ENCODE measurements around the gene SON. TPM values are rescaled to one million over a fixed set of nuclear protein-coding genes. Genes with fewer than 3 reads are reported as not detected.

The SON gene
- total RNA-seq, 1 experiment from 2014 or later = 183 TPM

DNA sequence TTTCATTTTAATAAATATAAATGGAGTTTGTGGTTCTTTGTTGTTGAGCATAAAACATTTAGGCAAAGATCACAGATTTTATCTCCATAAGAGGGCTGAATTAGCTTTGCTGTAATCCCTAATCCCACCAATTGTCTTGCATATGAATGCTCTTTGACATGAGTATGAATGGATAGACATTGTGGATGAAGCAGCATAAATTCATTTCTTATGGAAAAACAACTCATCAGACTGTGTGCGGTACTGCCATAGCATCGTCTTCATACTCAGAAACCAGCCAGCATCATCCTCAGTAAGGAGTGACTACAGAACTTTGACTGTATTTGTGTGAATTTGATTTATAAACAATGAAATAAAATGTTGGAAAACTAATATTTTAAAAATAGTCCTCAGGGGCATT lies 19.6 kb downstream of the SON start:
- H3K4me3 ChIP-seq (ENCODE audit: low read depth in 2 of 2, low read length in 2 of 2) = no peak overlapping the region
- in situ Hi-C loops (cut with HindIII; ENCODE audit: low pct_unique_long_range_greater_than_20kb, low sequenced_read_pairs) (no loop called here), intact Hi-C loops (cut with micrococcal nuclease; ENCODE audit: unreplicated experiment) (no loop called here)
- ChIA-PET CTCF (no interaction called here), POLR2A (no interaction called here)
- H3K27me3 ChIP-seq (ENCODE audit: control insufficient read depth, insufficient read depth, low read length) = no peaks in the 10 kb centered on the region
- BruUV-seq (replicated peaks) = no TSS peak
- ATAC-seq (no peak), DNase-seq (ENCODE audit: low read depth, low spot score) (no peak)
- H3K4me1 ChIP-seq (ENCODE audit: control insufficient read depth, insufficient read depth, low read length) = no peaks in the 10 kb centered on the region
- no peaks in the 10 kb centered on the region for H3K9me3 ChIP-seq (ENCODE audit: control insufficient read depth, insufficient read depth, low read depth, low read length)
- TF ChIP-seq, protein P1, sequence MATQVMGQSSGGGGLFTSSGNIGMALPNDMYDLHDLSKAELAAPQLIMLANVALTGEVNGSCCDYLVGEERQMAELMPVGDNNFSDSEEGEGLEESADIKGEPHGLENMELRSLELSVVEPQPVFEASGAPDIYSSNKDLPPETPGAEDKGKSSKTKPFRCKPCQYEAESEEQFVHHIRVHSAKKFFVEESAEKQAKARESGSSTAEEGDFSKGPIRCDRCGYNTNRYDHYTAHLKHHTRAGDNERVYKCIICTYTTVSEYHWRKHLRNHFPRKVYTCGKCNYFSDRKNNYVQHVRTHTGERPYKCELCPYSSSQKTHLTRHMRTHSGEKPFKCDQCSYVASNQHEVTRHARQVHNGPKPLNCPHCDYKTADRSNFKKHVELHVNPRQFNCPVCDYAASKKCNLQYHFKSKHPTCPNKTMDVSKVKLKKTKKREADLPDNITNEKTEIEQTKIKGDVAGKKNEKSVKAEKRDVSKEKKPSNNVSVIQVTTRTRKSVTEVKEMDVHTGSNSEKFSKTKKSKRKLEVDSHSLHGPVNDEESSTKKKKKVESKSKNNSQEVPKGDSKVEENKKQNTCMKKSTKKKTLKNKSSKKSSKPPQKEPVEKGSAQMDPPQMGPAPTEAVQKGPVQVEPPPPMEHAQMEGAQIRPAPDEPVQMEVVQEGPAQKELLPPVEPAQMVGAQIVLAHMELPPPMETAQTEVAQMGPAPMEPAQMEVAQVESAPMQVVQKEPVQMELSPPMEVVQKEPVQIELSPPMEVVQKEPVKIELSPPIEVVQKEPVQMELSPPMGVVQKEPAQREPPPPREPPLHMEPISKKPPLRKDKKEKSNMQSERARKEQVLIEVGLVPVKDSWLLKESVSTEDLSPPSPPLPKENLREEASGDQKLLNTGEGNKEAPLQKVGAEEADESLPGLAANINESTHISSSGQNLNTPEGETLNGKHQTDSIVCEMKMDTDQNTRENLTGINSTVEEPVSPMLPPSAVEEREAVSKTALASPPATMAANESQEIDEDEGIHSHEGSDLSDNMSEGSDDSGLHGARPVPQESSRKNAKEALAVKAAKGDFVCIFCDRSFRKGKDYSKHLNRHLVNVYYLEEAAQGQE (IDR thresholded peaks at IDR 0.05; ENCODE audit: insufficient read depth in 1 of 2, low read depth in 2 of 2, low read length in 1 of 2) = no peak
- TF ChIP-seq TCF7L2 (IDR thresholded peaks at IDR 0.05; ENCODE audit: low read depth, low read length) = no peak
- H3K27ac ChIP-seq (ENCODE audit: low read length) = no peak overlapping the region
- H3K36me3 ChIP-seq (ENCODE audit: control insufficient read depth, insufficient read depth, low read length) = peaks cover 80% of the 10 kb centered on the region

DNA sequence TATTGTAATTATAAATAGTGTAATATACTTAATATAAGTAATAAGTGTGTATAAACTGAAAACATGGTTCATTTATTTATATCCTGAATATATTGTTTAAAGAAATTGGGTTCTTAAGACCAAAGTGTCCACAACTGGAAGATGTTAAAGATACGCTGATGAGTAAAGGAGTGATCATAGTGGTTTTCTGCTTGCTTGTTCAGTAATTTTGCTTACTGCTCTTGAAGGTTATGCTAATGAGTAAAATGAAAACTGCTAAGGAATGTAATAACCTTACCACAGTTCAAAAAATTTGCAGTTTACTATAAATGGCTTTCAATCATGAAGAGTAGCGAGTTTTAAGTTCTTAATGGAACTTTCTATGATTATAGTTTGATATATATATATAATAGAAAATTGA lies 23.7 kb downstream of the SON start:
- H3K27me3 ChIP-seq (ENCODE audit: control insufficient read depth, insufficient read depth, low read length) = no peaks in the 10 kb centered on the region
- ChIA-PET POLR2A (no interaction called here), CTCF (no interaction called here)
- H3K4me3 ChIP-seq (ENCODE audit: low read depth in 2 of 2, low read length in 2 of 2) = no peak overlapping the region
- H3K27ac ChIP-seq (ENCODE audit: low read length) = no peak overlapping the region
- no peaks in the 10 kb centered on the region for H3K9me3 ChIP-seq (ENCODE audit: control insufficient read depth, insufficient read depth, low read depth, low read length)
- intact Hi-C loops (cut with micrococcal nuclease; ENCODE audit: unreplicated experiment) = no loop called here
- no TSS peak for BruUV-seq (replicated peaks)
- in situ Hi-C loops (cut with HindIII; ENCODE audit: low pct_unique_long_range_greater_than_20kb, low sequenced_read_pairs) = no loop called here
- DNase-seq (ENCODE audit: low read depth, low spot score) (no peak), ATAC-seq (no peak)
- peaks cover 64% of the 10 kb centered on the region for H3K36me3 ChIP-seq (ENCODE audit: control insufficient read depth, insufficient read depth, low read length)
- H3K4me1 ChIP-seq (ENCODE audit: control insufficient read depth, insufficient read depth, low read length) = no peaks in the 10 kb centered on the region; the same call in 1 of the 2 replicates
- TF ChIP-seq POLR2AphosphoS5 (IDR thresholded peaks at IDR 0.05; ENCODE audit: low read depth, low read length) (no peak), SIN3A (IDR thresholded peaks at IDR 0.05; ENCODE audit: borderline replicate concordance, insufficient read depth, low read depth, low read length) (no peak), TCF7L2 (IDR thresholded peaks at IDR 0.05; ENCODE audit: low read depth, low read length) (no peak)
- TF ChIP-seq, protein P1 (IDR thresholded peaks at IDR 0.05; ENCODE audit: insufficient read depth in 1 of 2, low read depth in 2 of 2, low read length in 1 of 2) = no peak
- TF ChIP-seq, protein P2, sequence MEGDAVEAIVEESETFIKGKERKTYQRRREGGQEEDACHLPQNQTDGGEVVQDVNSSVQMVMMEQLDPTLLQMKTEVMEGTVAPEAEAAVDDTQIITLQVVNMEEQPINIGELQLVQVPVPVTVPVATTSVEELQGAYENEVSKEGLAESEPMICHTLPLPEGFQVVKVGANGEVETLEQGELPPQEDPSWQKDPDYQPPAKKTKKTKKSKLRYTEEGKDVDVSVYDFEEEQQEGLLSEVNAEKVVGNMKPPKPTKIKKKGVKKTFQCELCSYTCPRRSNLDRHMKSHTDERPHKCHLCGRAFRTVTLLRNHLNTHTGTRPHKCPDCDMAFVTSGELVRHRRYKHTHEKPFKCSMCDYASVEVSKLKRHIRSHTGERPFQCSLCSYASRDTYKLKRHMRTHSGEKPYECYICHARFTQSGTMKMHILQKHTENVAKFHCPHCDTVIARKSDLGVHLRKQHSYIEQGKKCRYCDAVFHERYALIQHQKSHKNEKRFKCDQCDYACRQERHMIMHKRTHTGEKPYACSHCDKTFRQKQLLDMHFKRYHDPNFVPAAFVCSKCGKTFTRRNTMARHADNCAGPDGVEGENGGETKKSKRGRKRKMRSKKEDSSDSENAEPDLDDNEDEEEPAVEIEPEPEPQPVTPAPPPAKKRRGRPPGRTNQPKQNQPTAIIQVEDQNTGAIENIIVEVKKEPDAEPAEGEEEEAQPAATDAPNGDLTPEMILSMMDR (IDR thresholded peaks at IDR 0.05) = no peak
